ENCODE results near the gene FITM1.
A peak's percentile ranks its signal among the peaks of the same experiment; 100 is the strongest.

Gene FITM1

GRCh38 chr14:24135834-24136683 lies 5.6 kb downstream of the FITM1 start, which contains the start of gene PSME1:
Gene PSME1, plus strand, starts transcription at chr14:24136194. Its CDS starts 69 bp downstream, at chr14:24136263.
- no peak within 1 kb of the TSS; the same call in 1 of the 2 replicates for H2AFZ ChIP-seq (ENCODE audit: low read length)
- H3K4me1 ChIP-seq (ENCODE audit: insufficient read depth, low read length, severe bottlenecking) = peaks cover 41% of the 10 kb centered on the region
- H3K27ac ChIP-seq (ENCODE audit: low read depth, low read length, poor library complexity, severe bottlenecking) = peak within 1 kb of the TSS; percentile 48
- H3K4me2 ChIP-seq (ENCODE audit: low read length) = peak within 1 kb of the TSS; percentile 78
- H3K79me2 ChIP-seq (ENCODE audit: insufficient read depth, low read length) = peaks cover 14% of the 10 kb centered on the region
- no peaks in the 10 kb centered on the region for H4K20me1 ChIP-seq (ENCODE audit: insufficient read depth, low read length)
- H3K9me2 ChIP-seq (ENCODE audit: low read depth, low read length) = no peaks in the 10 kb centered on the region
- no peaks in the 10 kb centered on the region for H3F3A ChIP-seq (ENCODE audit: insufficient read depth, low read length)
- no peaks in the 10 kb centered on the region for H3K9me3 ChIP-seq (ENCODE audit: low read length)
- peak within 1 kb of the TSS; percentile 98 for H3K4me3 ChIP-seq (ENCODE audit: low read depth, low read length, poor library complexity, severe bottlenecking)
- no peaks in the 10 kb centered on the region for H3K27me3 ChIP-seq (ENCODE audit: insufficient read depth, low read length)
- TF ChIP-seq CTCF (IDR thresholded peaks at IDR 0.05; ENCODE audit: low read length) (no peak), EZH2 (IDR thresholded peaks at IDR 0.05; ENCODE audit: borderline replicate concordance, low read length) (no peak)
- H3K9ac ChIP-seq (ENCODE audit: low read length) = peak within 1 kb of the TSS; percentile 94
- peaks cover 28% of the 10 kb centered on the region for H3K36me3 ChIP-seq (ENCODE audit: insufficient read depth, low read length)

- Histone ChIP-seq H3K9ac (ENCODE audit: low read length) (peak overlapping the region; percentile 94), H2AFZ (ENCODE audit: low read length) (no peak overlapping the region), H3K36me3 (ENCODE audit: insufficient read depth, low read length) (peaks cover 28% of the 10 kb centered on the region), H3K9me3 (ENCODE audit: low read length) (no peaks in the 10 kb centered on the region), H3F3A (ENCODE audit: insufficient read depth, low read length) (no peaks in the 10 kb centered on the region), H4K20me1 (ENCODE audit: insufficient read depth, low read length) (no peaks in the 10 kb centered on the region), H3K27ac (ENCODE audit: low read depth, low read length, poor library complexity, severe bottlenecking) (peak overlapping the region; percentile 48), H3K4me3 (ENCODE audit: low read depth, low read length, poor library complexity, severe bottlenecking) (peak overlapping the region; percentile 98), H3K4me1 (ENCODE audit: insufficient read depth, low read length, severe bottlenecking) (peaks cover 42% of the 10 kb centered on the region), H3K4me2 (ENCODE audit: low read length) (peak overlapping the region; percentile 78), H3K9me2 (ENCODE audit: low read depth, low read length) (no peaks in the 10 kb centered on the region), H3K79me2 (ENCODE audit: insufficient read depth, low read length) (peaks cover 14% of the 10 kb centered on the region), H3K27me3 (ENCODE audit: insufficient read depth, low read length) (no peaks in the 10 kb centered on the region)
- TF ChIP-seq CTCF (IDR thresholded peaks at IDR 0.05; ENCODE audit: low read length) (no peak), EZH2 (IDR thresholded peaks at IDR 0.05; ENCODE audit: borderline replicate concordance, low read length) (no peak)
These were observed 6.4 kb downstream of the FITM1 start for GRCh38 chr14:24136684-24137528.

DNA sequence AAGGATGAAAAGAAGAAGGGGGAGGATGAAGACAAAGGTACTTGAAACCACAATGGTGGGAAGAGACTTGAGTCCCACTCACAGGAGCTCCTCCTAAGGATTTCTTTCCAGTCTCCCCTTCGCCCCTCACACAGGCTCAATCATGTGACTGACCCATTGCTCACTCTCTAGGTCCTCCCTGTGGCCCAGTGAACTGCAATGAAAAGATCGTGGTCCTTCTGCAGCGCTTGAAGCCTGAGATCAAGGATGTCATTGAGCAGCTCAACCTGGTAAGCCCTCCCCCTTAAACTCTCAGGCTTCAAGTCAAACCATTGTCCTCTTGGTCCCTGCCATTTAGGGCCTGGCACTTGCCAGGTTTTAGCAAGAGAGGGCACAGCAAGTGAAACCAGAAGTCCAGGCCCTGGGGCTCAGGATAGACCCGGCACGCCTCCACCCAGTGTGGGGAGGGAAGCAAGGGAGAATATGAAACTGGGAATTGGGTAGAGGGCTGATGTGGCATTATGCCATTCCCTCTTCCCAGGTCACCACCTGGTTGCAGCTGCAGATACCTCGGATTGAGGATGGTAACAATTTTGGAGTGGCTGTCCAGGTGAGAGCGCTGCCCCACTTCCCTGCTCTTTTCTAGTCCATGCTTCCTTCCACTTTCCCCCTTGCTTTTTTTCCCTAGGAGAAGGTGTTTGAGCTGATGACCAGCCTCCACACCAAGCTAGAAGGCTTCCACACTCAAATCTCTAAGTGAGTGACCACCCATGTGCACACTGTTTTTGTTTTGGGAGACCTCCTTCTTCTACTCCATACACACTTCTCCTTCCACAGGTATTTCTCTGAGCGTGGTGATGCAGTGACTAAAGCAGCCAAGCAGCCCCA lies 7.3 kb downstream of the FITM1 start:
- peak overlapping the region; percentile 48 for H3K27ac ChIP-seq (ENCODE audit: low read depth, low read length, poor library complexity, severe bottlenecking)
- no peak overlapping the region; the same call in 1 of the 2 replicates for H3K9ac ChIP-seq (ENCODE audit: low read length)

More for the DNA sequence above, 7.3 kb downstream of the FITM1 start:
- H3K36me3 ChIP-seq (ENCODE audit: insufficient read depth, low read length) = peaks cover 31% of the 10 kb centered on the region
- no peak overlapping the region for H2AFZ ChIP-seq (ENCODE audit: low read length)
- peaks cover 14% of the 10 kb centered on the region for H3K79me2 ChIP-seq (ENCODE audit: insufficient read depth, low read length)
- H3F3A ChIP-seq (ENCODE audit: insufficient read depth, low read length) = no peaks in the 10 kb centered on the region
- H3K9me3 ChIP-seq (ENCODE audit: low read length) = no peaks in the 10 kb centered on the region
- no peaks in the 10 kb centered on the region for H4K20me1 ChIP-seq (ENCODE audit: insufficient read depth, low read length)
- no peaks in the 10 kb centered on the region for H3K27me3 ChIP-seq (ENCODE audit: insufficient read depth, low read length)
- peak overlapping the region; percentile 78; the same call in 1 of the 2 replicates for H3K4me2 ChIP-seq (ENCODE audit: low read length)
- H3K4me1 ChIP-seq (ENCODE audit: insufficient read depth, low read length, severe bottlenecking) = peaks cover 38% of the 10 kb centered on the region
- no peak overlapping the region for H3K4me3 ChIP-seq (ENCODE audit: low read depth, low read length, poor library complexity, severe bottlenecking)
- no peak for TF ChIP-seq EZH2 (IDR thresholded peaks at IDR 0.05; ENCODE audit: borderline replicate concordance, low read length)
- TF ChIP-seq CTCF (IDR thresholded peaks at IDR 0.05; ENCODE audit: low read length) = no peak
- no peaks in the 10 kb centered on the region for H3K9me2 ChIP-seq (ENCODE audit: low read depth, low read length)
